ENCODE measurements around the gene OR6B1. TPM values are rescaled to one million over a fixed set of nuclear protein-coding genes. Genes with fewer than 3 reads are reported as not detected.

OR6B1 gene
- total RNA-seq, 4 donors from 2014 or later: not detected

DNA sequence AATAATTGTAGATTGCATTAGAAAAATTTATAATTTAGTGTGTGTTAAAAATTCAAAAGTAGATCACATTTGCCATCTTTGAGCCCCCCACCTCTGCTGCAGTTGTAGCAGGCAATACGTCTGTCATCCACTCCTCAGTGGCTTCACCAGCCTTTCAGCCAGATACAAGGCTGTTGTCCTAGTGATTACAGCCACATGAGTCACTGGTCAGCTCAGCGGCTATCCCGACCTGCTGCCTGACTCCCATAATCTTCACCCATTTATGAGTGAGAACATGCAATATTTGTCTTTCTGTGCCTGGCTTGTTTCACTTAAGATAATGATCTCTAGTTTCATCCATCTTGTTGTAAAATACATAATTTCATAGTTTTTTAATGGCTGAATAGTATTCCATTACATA lies 57.8 kb downstream of the OR6B1 start:
- H3K36me3 ChIP-seq: no peaks in the 10 kb centered on the region
- H3K4me3 ChIP-seq: no peak overlapping the region
- intact Hi-C loops (cut with DNase I; ENCODE audit: low total_unique reads): no loop called here
- no peak overlapping the region for H3K27ac ChIP-seq
- no peaks in the 10 kb centered on the region for H3K27me3 ChIP-seq
- H3K9me3 ChIP-seq: no peaks in the 10 kb centered on the region
- no peaks in the 10 kb centered on the region for H3K4me1 ChIP-seq
- no peak for TF ChIP-seq POLR2A (IDR thresholded peaks at IDR 0.05)
- TF ChIP-seq, protein P1, sequence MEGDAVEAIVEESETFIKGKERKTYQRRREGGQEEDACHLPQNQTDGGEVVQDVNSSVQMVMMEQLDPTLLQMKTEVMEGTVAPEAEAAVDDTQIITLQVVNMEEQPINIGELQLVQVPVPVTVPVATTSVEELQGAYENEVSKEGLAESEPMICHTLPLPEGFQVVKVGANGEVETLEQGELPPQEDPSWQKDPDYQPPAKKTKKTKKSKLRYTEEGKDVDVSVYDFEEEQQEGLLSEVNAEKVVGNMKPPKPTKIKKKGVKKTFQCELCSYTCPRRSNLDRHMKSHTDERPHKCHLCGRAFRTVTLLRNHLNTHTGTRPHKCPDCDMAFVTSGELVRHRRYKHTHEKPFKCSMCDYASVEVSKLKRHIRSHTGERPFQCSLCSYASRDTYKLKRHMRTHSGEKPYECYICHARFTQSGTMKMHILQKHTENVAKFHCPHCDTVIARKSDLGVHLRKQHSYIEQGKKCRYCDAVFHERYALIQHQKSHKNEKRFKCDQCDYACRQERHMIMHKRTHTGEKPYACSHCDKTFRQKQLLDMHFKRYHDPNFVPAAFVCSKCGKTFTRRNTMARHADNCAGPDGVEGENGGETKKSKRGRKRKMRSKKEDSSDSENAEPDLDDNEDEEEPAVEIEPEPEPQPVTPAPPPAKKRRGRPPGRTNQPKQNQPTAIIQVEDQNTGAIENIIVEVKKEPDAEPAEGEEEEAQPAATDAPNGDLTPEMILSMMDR (IDR thresholded peaks at IDR 0.05): no peak
- DNase-seq: no peak

Other genes starting within 250 kb of the OR6B1 start
- 1 to 10 TPM in 2 of 4 donors, under 1 TPM in 1, not detected in 1; 0.26 to 2.4 (median 1.4) TPM for gene CTAGE6, start 242.6 kb upstream of the OR6B1 start, total RNA-seq
- 100 to 1,000 TPM in 1 of 4 donors, 10 to 100 TPM in 3; 12.3 to 137 (median 46.6) TPM for gene TCAF1, start 98.1 kb upstream of the OR6B1 start, total RNA-seq
- not detected for gene OR2F2, start 65.1 kb upstream of the OR6B1 start, total RNA-seq
- gene OR2F1, start 45.5 kb upstream of the OR6B1 start, total RNA-seq: not detected
- not detected for gene OR2A5, start 48.6 kb downstream of the OR6B1 start, total RNA-seq
- not detected for gene OR2A25, start 69.5 kb downstream of the OR6B1 start, total RNA-seq
- not detected for gene OR2A12, start 86.0 kb downstream of the OR6B1 start, total RNA-seq
- not detected for gene OR2A2, start 109.3 kb downstream of the OR6B1 start, total RNA-seq
- not detected for gene OR2A14, start 122.9 kb downstream of the OR6B1 start, total RNA-seq
- gene CTAGE4, start 183.1 kb downstream of the OR6B1 start, total RNA-seq: 1 to 10 TPM in 1 of 4 donors, under 1 TPM in 2, not detected in 1; 0.26 to 7.2 (median 0.29) TPM
- 1 to 10 TPM in 3 of 4 donors, under 1 TPM in 1; 0.29 to 8.6 (median 4.4) TPM for gene ARHGEF35, start 195.5 kb downstream of the OR6B1 start, total RNA-seq
- 1 to 10 TPM in 1 of 4 donors, under 1 TPM in 1, not detected in 2; 0.15 to 4.1 TPM for gene OR2A42, start 239.3 kb downstream of the OR6B1 start, total RNA-seq

Measured in uterus (tissue), 4 donors.